GM06990 (cell line): ENCODE results near the gene GPX4.
A peak's percentile ranks its signal among the peaks of the same experiment; 100 is the strongest.

Experiments
- DNase-seq: peaks from one replicate; pipeline ENCODE4 v3.0.0-alpha.2; 2011; ENCODE audit not compliant: insufficient read length; ENCODE audit errors: extremely low read depth
- H3K27me3 ChIP-seq: replicated peaks from 2 replicates; pipeline ENCODE4 v1.6.0; 2011; ENCODE audit warnings: low read length; ENCODE audit not compliant: control insufficient read depth, insufficient read depth
- H3K36me3 ChIP-seq: 2 replicates; pipeline ENCODE4 v1.5.1; 2011; ENCODE audit warnings: low read length; ENCODE audit not compliant: control insufficient read depth, insufficient read depth
- H3K4me3 ChIP-seq: replicated peaks from 2 replicates; pipeline ENCODE4 v1.5.1; 2011; ENCODE audit warnings: low read depth, mild to moderate bottlenecking, control low read depth, low read length
- TF ChIP-seq, protein P1 (sequence below): IDR thresholded peaks from 2 replicates; pipeline ENCODE4 v1.5.1; 2011; ENCODE audit warnings: low read length, control low read depth, mild to moderate bottlenecking, inconsistent platforms; ENCODE audit not compliant: insufficient read depth, poor library complexity, severe bottlenecking

Gene GPX4

DNA sequence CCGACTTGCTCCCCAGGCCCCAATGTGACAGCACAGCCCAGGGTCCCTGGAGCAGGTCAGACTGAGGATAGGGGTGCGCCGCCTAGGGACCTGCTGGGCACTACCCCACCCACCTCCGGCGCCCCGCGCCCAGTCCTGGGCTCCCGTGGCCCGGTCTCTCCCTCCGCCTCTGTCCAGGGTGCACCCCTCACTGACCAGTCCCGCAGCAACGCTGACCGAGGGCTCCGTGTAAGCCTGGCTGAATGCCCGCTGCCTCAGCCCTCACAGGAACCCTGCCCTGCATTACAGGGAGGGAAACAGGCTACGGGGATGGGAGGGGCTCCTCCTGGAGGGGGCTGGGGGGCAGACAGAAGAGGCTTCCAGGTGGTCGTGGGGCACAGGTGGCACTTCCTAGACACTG is 31.7 kb downstream of the GPX4 start:
- Histone ChIP-seq H3K27me3 (no peaks in the 10 kb centered on the region), H3K4me3 (no peak overlapping the region), H3K36me3 (peaks cover 2% of the 10 kb centered on the region)
- DNase-seq, result no peak
- TF ChIP-seq, protein P1, sequence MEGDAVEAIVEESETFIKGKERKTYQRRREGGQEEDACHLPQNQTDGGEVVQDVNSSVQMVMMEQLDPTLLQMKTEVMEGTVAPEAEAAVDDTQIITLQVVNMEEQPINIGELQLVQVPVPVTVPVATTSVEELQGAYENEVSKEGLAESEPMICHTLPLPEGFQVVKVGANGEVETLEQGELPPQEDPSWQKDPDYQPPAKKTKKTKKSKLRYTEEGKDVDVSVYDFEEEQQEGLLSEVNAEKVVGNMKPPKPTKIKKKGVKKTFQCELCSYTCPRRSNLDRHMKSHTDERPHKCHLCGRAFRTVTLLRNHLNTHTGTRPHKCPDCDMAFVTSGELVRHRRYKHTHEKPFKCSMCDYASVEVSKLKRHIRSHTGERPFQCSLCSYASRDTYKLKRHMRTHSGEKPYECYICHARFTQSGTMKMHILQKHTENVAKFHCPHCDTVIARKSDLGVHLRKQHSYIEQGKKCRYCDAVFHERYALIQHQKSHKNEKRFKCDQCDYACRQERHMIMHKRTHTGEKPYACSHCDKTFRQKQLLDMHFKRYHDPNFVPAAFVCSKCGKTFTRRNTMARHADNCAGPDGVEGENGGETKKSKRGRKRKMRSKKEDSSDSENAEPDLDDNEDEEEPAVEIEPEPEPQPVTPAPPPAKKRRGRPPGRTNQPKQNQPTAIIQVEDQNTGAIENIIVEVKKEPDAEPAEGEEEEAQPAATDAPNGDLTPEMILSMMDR, result no peak

DNA sequence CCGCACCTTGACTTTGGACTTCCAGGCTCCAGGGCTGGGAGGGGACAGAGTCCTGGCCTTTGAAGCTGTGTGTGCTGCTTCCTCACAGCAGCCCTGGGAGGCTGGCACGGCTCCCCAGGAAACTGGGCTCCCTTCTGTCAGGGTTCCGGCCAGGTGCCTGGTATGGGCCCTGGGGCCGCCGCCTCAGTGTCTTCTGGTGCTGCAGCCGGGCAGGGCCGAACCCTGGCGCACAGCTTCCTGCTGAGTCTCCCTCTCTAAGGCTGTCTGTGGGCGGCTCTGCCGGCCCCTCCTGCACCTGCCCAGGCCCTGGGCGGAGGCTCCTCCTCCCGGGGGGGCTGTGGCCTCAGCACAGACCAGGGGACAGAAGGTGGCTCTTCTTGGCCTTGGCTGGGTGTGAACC is 32.4 kb downstream of the GPX4 start:
- TF ChIP-seq, protein P1, result no peak
- Histone ChIP-seq H3K27me3 (no peaks in the 10 kb centered on the region), H3K36me3 (peaks cover 2% of the 10 kb centered on the region), H3K4me3 (no peak overlapping the region)
- peak; percentile 56 for DNase-seq

DNA sequence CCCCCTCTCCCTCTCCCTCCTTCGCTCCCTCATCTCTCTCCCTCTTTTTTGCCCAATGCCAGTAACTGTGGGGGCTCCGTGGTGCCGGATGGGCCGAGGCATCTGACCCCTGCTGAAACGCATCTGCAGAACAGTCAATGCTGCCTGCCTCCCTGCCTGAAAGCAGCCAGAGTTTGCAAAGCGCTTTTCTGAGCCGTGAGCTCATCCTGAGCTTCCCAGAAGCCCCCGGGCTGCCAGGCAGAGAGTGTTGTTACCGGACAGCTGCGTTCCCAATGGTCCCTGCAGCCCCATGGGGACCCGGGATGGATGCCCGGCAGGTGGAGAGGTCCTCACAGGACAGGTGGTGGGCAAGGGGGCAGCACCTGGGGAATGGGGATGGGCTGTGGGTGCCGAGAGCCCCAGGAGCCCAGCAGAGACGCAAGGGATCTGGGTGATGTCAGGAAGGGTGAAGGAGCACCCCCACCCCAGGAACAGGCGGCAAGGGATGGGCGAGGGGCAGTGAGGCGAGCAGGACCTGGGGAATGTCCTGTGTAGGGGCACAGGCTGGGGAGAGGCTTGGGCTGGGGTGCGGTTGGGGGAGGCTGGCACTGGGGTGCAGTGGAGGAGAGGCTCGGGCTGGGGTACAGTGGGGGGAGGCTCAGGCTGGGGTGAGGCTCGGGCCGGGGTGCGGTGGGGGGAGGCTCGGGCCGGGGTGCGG is 33.0 kb downstream of the GPX4 start:
- peaks cover 2% of the 10 kb centered on the region for H3K36me3 ChIP-seq
- H3K4me3 ChIP-seq, result no peak overlapping the region
- no peaks in the 10 kb centered on the region for H3K27me3 ChIP-seq
- TF ChIP-seq, protein P1, result no peak
- no peak for DNase-seq

DNA sequence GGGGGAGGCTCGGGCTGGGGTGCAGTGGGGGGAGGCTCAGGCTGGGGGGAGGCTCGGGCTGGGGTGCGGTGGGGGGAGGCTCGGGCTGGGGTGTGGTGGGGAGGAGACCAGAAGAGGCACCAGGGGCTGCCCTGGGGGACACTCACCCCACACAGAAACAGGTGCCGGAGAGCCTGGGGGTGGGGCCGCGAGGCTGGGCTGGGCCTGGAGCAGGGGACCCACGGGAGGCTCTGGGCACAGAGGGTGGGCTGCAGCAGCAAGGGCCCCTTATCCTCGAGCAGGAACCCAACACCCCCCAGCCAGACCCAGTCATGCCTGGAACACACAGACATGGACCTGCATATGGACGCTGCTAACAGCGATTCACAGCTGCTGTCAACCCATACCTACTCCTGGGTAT is 34.3 kb downstream of the GPX4 start:
- H3K36me3 ChIP-seq, result peaks cover 5% of the 10 kb centered on the region
- H3K27me3 ChIP-seq, result no peaks in the 10 kb centered on the region
- no peak overlapping the region for H3K4me3 ChIP-seq
- TF ChIP-seq, protein P1, result no peak
- no peak for DNase-seq

DNA sequence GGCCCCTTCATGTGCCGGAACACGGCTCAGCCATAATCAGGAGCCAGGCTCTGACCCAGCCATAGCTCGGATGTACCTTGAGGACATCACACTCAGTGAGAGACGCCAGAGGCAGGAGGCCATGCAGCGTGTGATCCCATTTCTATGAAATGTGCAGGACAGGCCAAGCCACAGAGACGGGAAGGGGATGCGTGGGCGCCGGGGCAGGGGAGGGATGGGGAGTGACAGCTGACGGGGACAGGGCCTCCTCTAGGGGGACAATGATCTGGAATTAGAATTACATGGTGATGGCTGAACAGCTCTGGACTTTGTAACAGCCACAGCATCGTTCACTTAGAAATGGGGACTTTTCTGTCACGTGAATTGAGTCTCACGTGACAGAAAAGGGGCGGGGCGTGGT is 35.3 kb downstream of the GPX4 start:
- no peak for DNase-seq
- H3K4me3 ChIP-seq, result no peak overlapping the region
- peaks cover 11% of the 10 kb centered on the region for H3K36me3 ChIP-seq
- no peaks in the 10 kb centered on the region for H3K27me3 ChIP-seq
- TF ChIP-seq, protein P1, result no peak
